H9 (cell line): ENCODE data around the gene GLYR1. TPM values are rescaled to one million over a fixed set of nuclear protein-coding genes. Genes with fewer than 3 reads are reported as not detected.

Source experiments
- DNase-seq: peaks from one replicate; pipeline ENCODE4 v3.0.0-alpha.2; 2017
- H2AFZ ChIP-seq: one replicate; pipeline ENCODE4 v1.6.1; 2013; ENCODE audit warnings: mild to moderate bottlenecking, low read length, control low read depth, moderate library complexity
- H2AK5ac ChIP-seq: 2 replicates; pipeline ENCODE4 v1.6.1; 2013; ENCODE audit warnings: low read length, control low read depth, mixed read lengths; ENCODE audit not compliant: insufficient read length
- H2BK120ac ChIP-seq: one replicate; pipeline ENCODE4 v1.6.1; 2013; ENCODE audit warnings: low read depth, mild to moderate bottlenecking, low read length, control low read depth, inconsistent platforms; ENCODE audit not compliant: poor library complexity, severe bottlenecking
- H2BK12ac ChIP-seq: 2 replicates; pipeline ENCODE4 v1.6.1; 2013; ENCODE audit warnings: low read length, control low read depth, mixed read lengths, low read depth; ENCODE audit not compliant: insufficient read length
- H2BK15ac ChIP-seq: 2 replicates; pipeline ENCODE4 v1.6.1; 2013; ENCODE audit warnings: low read depth, low read length, control low read depth
- H2BK20ac ChIP-seq: one replicate; pipeline ENCODE4 v1.6.1; 2013; ENCODE audit warnings: low read depth, mild to moderate bottlenecking, low read length, control low read depth, inconsistent platforms; ENCODE audit not compliant: poor library complexity, severe bottlenecking
- H2BK5ac ChIP-seq: 2 replicates; pipeline ENCODE4 v1.6.1; 2013; ENCODE audit warnings: low read length, control low read depth, mixed read lengths; ENCODE audit not compliant: insufficient read length
- H3K14ac ChIP-seq: 2 replicates; pipeline ENCODE4 v1.6.1; 2013; ENCODE audit warnings: low read length, control low read depth; ENCODE audit not compliant: insufficient read depth
- H3K18ac ChIP-seq: 2 replicates; pipeline ENCODE4 v1.6.1; 2013; ENCODE audit warnings: low read depth, mild to moderate bottlenecking, mixed read lengths, low read length, control low read depth; ENCODE audit not compliant: insufficient read length
- H3K23ac ChIP-seq: 2 replicates; pipeline ENCODE4 v1.6.1; 2013; ENCODE audit warnings: low read length, control low read depth, mixed read lengths, low read depth; ENCODE audit not compliant: insufficient read length
- H3K23me2 ChIP-seq: 2 replicates; pipeline ENCODE4 v1.6.1; 2013; ENCODE audit warnings: low read depth, mild to moderate bottlenecking, mixed read lengths, low read length, control low read depth; ENCODE audit not compliant: insufficient read length, poor library complexity, severe bottlenecking
- H3K27ac ChIP-seq: 2 replicates; pipeline ENCODE4 v1.5.1; 2013; ENCODE audit warnings: low read length, control low read depth, mixed read lengths, low read depth; ENCODE audit not compliant: insufficient read length
- H3K27me3 ChIP-seq: 2 replicates; pipeline ENCODE4 v1.6.1; 2013; ENCODE audit warnings: low read length, control low read depth, inconsistent platforms; ENCODE audit not compliant: insufficient read depth
- H3K4ac ChIP-seq: 2 replicates; pipeline ENCODE4 v1.6.1; 2013; ENCODE audit warnings: low read depth, mild to moderate bottlenecking, control low read depth, inconsistent platforms, low read length, moderate library complexity
- H3K4me1 ChIP-seq: 2 replicates; pipeline ENCODE4 v1.6.1; 2013; ENCODE audit warnings: low read length, control low read depth, inconsistent platforms; ENCODE audit not compliant: insufficient read depth
- H3K4me2 ChIP-seq: 2 replicates; pipeline ENCODE4 v1.6.1; 2013; ENCODE audit warnings: low read length, control low read depth, mixed read lengths; ENCODE audit not compliant: insufficient read length, insufficient read depth
- H3K56ac ChIP-seq: 2 replicates; pipeline ENCODE4 v1.6.1; 2013; ENCODE audit warnings: low read depth, mild to moderate bottlenecking, mixed read lengths, low read length, control low read depth; ENCODE audit not compliant: insufficient read length
- H3K79me1 ChIP-seq: 2 replicates; pipeline ENCODE4 v1.6.1; 2013; ENCODE audit warnings: low read depth, mild to moderate bottlenecking, moderate library complexity, low read length, control low read depth, inconsistent platforms; ENCODE audit not compliant: insufficient read depth, poor library complexity, severe bottlenecking
- H3K79me2 ChIP-seq: 2 replicates; pipeline ENCODE4 v1.6.1; 2013; ENCODE audit warnings: low read length, control low read depth, inconsistent platforms; ENCODE audit not compliant: insufficient read depth
- H3K9ac ChIP-seq: 2 replicates; pipeline ENCODE4 v1.6.1; 2013; ENCODE audit warnings: low read length, control low read depth, mixed read lengths; ENCODE audit not compliant: insufficient read length; ENCODE audit errors: extremely low read depth
- H3K9me3 ChIP-seq: one replicate; pipeline ENCODE4 v1.6.1; 2013; ENCODE audit warnings: low read depth, low read length, inconsistent platforms; ENCODE audit not compliant: control insufficient read depth
- H3T11ph ChIP-seq: one replicate; pipeline ENCODE4 v1.6.1; 2013; ENCODE audit warnings: mild to moderate bottlenecking, low read length, control low read depth, inconsistent platforms
- H4K20me1 ChIP-seq: one replicate; pipeline ENCODE4 v1.6.1; 2013; ENCODE audit not compliant: control insufficient read depth, insufficient read length, insufficient read depth
- H4K5ac ChIP-seq: 2 replicates; pipeline ENCODE4 v1.6.1; 2013; ENCODE audit warnings: low read depth, mild to moderate bottlenecking, mixed read lengths, low read length, control low read depth; ENCODE audit not compliant: insufficient read length
- H4K8ac ChIP-seq: replicated peaks from 2 replicates; pipeline ENCODE4 v1.6.1; 2013; ENCODE audit warnings: low read length, control low read depth, mixed read lengths, low read depth; ENCODE audit not compliant: insufficient read length
- H4K91ac ChIP-seq: 2 replicates; pipeline ENCODE4 v1.6.1; 2013; ENCODE audit warnings: low read depth, mild to moderate bottlenecking, moderate library complexity, mixed read lengths, low read length, control low read depth; ENCODE audit not compliant: insufficient read length
- H3K27ac Mint-ChIP-seq, 3 experiments: 2 replicates in 2 of 3; 3 replicates in 1 of 3; pipeline ENCODE4 v1.8.0; 2020 to 2021; ENCODE audit warnings: mixed read lengths in 3 of 3, mild to moderate bottlenecking in 1 of 3, moderate library complexity in 1 of 3
- H3K27me3 Mint-ChIP-seq: 2 replicates; pipeline ENCODE4 v1.8.0; 2021; ENCODE audit warnings: low read depth, mild to moderate bottlenecking, moderate library complexity, mixed read lengths
- H3K36me3 Mint-ChIP-seq, 3 experiments: 2 replicates in 2 of 3; 3 replicates in 1 of 3; pipeline ENCODE4 v1.8.0; 2020 to 2021; ENCODE audit warnings: low read depth in 3 of 3, mixed read lengths in 3 of 3; ENCODE audit not compliant: insufficient read depth in 1 of 3
- H3K4me1 Mint-ChIP-seq, 2 experiments: 2 replicates each; pipeline ENCODE4 v1.8.0; 2020; ENCODE audit warnings: mixed read lengths in 2 of 2
- H3K4me3 Mint-ChIP-seq, 2 experiments: 2 replicates in 1 of 2; 3 replicates in 1 of 2; pipeline ENCODE4 v1.8.0; 2020 to 2021; ENCODE audit warnings: mild to moderate bottlenecking in 2 of 2, mixed read lengths in 2 of 2, moderate library complexity in 1 of 2
- H3K9me3 Mint-ChIP-seq, 2 experiments: 2 replicates in 1 of 2; 3 replicates in 1 of 2; pipeline ENCODE4 v1.8.0; 2020; ENCODE audit warnings: mild to moderate bottlenecking in 2 of 2, mixed read lengths in 2 of 2, moderate library complexity in 1 of 2
- WGBS: extraction: QIAGEN DNeasy Blood & Tissue Kit; methylation state at CpG from one replicate; pipeline ENCODE4 v1.1.7; 2013; ENCODE audit warnings: missing lambda C conversion rate, low lambda C conversion rate, mixed read lengths; ENCODE audit not compliant: insufficient read length; ENCODE audit errors: extremely low coverage; 5-methylcytosine and 5-hydroxymethylcytosine counted together
- total RNA-seq: library from RNA; stranded (reverse); gene quantifications from 2 replicates; pipeline ENCODE4 v1.2.1, GENCODE V29; 2021
- TF ChIP-seq, protein P1 (sequence below): fragments of 200-600 bp; sonication (generic); conservative IDR thresholded peaks from 3 replicates; pipeline ENCODE4 v1.8.0; 2021; ENCODE audit warnings: antibody characterized with exemption, mild to moderate bottlenecking

GLYR1 gene
- total RNA-seq, 1 experiment from 2014 or later: 114 TPM

DNA sequence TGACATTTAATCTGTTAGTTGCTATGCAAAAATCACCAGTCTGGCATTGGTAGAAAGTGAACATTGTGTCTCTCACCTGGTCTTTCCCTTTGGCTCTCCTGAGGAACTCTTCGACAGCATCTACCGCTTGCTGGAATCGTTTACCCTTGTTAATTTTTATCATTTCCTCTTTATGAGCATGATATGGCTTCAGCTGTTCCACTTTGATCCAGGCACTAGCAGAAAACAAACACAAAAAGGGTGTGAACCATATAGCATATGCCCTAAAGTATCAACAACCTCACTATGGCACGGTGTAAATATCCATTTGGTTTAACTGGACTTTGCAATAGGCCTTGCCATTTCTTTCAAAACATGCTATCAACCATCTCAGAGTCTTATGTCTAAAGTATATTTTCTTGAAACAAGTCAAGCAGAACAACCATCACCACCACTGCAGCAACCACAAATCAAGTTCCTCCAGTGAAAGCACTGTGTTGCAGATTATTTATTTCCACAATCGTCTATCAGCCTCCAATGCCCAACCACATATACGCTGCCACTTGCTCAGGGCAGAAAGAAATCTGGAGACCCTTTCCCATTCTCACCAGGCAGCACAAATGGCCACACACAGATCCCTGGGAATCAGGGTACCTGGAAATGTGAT, 14.3 kb downstream of the GLYR1 start:
- H2BK120ac ChIP-seq: no peak overlapping the region
- no peak overlapping the region for H4K91ac ChIP-seq
- peaks cover 3% of the 10 kb centered on the region; the same call in 1 of the 2 replicates for H3K79me2 ChIP-seq
- no peak overlapping the region for H4K8ac ChIP-seq
- no peaks in the 10 kb centered on the region for H3K4me1 ChIP-seq
- no peaks in the 10 kb centered on the region for H3K23me2 ChIP-seq
- H3K27ac ChIP-seq: no peak overlapping the region
- H3K79me1 ChIP-seq: no peaks in the 10 kb centered on the region
- WGBS: no CpG with 5 or more reads among the region's 6 CpGs
- no peak overlapping the region for H4K5ac ChIP-seq
- H3K36me3 Mint-ChIP-seq: peaks cover 21 to 69% (median 59%) of the 10 kb centered on the region in 3 experiments; a peak in 6 of 7 replicates
- H3K23ac ChIP-seq: no peak overlapping the region
- H3K4me1 Mint-ChIP-seq: no peaks in the 10 kb centered on the region
- no peak overlapping the region for H3K4ac ChIP-seq
- H3K9ac ChIP-seq: no peak overlapping the region
- no peaks in the 10 kb centered on the region for H3K9me3 ChIP-seq
- no peak overlapping the region for H2BK20ac ChIP-seq
- no peaks in the 10 kb centered on the region for H3K27me3 Mint-ChIP-seq
- no peak overlapping the region for H2AK5ac ChIP-seq
- no peak overlapping the region for H3K18ac ChIP-seq
- TF ChIP-seq, protein P1, sequence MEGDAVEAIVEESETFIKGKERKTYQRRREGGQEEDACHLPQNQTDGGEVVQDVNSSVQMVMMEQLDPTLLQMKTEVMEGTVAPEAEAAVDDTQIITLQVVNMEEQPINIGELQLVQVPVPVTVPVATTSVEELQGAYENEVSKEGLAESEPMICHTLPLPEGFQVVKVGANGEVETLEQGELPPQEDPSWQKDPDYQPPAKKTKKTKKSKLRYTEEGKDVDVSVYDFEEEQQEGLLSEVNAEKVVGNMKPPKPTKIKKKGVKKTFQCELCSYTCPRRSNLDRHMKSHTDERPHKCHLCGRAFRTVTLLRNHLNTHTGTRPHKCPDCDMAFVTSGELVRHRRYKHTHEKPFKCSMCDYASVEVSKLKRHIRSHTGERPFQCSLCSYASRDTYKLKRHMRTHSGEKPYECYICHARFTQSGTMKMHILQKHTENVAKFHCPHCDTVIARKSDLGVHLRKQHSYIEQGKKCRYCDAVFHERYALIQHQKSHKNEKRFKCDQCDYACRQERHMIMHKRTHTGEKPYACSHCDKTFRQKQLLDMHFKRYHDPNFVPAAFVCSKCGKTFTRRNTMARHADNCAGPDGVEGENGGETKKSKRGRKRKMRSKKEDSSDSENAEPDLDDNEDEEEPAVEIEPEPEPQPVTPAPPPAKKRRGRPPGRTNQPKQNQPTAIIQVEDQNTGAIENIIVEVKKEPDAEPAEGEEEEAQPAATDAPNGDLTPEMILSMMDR: no peak
- H3K9me3 Mint-ChIP-seq: no peaks in the 10 kb centered on the region
- H3K56ac ChIP-seq: no peak overlapping the region
- H3K4me2 ChIP-seq: no peak overlapping the region
- no peak for DNase-seq
- no peaks in the 10 kb centered on the region for H4K20me1 ChIP-seq
- H3K27me3 ChIP-seq: no peaks in the 10 kb centered on the region
- no peak overlapping the region for H3K4me3 Mint-ChIP-seq
- no peak overlapping the region for H2BK5ac ChIP-seq
- no peak overlapping the region for H3K14ac ChIP-seq
- H3T11ph ChIP-seq: no peak overlapping the region
- no peak overlapping the region for H3K27ac Mint-ChIP-seq
- no peak overlapping the region for H2AFZ ChIP-seq
- no peak overlapping the region for H2BK12ac ChIP-seq
- H2BK15ac ChIP-seq: no peak overlapping the region
